Spleen (tissue), 11 donors: ENCODE results near the gene FCGBP. TPM values are rescaled to one million over a fixed set of nuclear protein-coding genes. Genes with fewer than 3 reads are reported as not detected.

Source experiments
- DNase-seq: peaks from one replicate; pipeline ENCODE4 v3.0.0-alpha.2; 2020
- H3K27ac ChIP-seq, 8 donors: fragments of 200-600 bp; sonication (generic) in 7 of 8; 1 replicate in 4 of 8; 2 replicates in 4 of 8; pipeline versions ENCODE4 v1.5.0 to v1.8.0; 2016 to 2021; ENCODE audit warnings: inconsistent platforms in 4 of 8, mild to moderate bottlenecking in 4 of 8, moderate library complexity in 1 of 8
- H3K27me3 ChIP-seq, 7 donors: fragments of 200-600 bp; sonication (generic) in 6 of 7; replicated peaks in 1 of 7; 1 replicate in 4 of 7; 2 replicates in 3 of 7; pipeline versions ENCODE4 v1.5.0 to v1.8.0; 2016 to 2021; ENCODE audit warnings: inconsistent platforms in 3 of 7, mild to moderate bottlenecking in 1 of 7
- H3K36me3 ChIP-seq, 6 donors: fragments of 200-600 bp; sonication (generic) in 5 of 6; 1 replicate in 4 of 6; 2 replicates in 2 of 6; pipeline versions ENCODE4 v1.5.0 to v1.8.0; 2016 to 2021; ENCODE audit warnings: inconsistent platforms in 2 of 6
- H3K4me1 ChIP-seq, 6 donors: fragments of 200-600 bp; sonication (generic) in 5 of 6; 1 replicate in 3 of 6; 2 replicates in 3 of 6; pipeline versions ENCODE4 v1.5.0 to v1.8.0; 2016 to 2021; ENCODE audit warnings: inconsistent platforms in 3 of 6
- H3K4me3 ChIP-seq, 8 donors: fragments of 200-600 bp; sonication (generic) in 7 of 8; 1 replicate in 4 of 8; 2 replicates in 4 of 8; pipeline versions ENCODE4 v1.5.0 to v1.8.0; 2016 to 2021; ENCODE audit warnings: inconsistent platforms in 4 of 8, mild to moderate bottlenecking in 4 of 8, moderate library complexity in 2 of 8
- H3K9me3 ChIP-seq, 8 donors: fragments of 200-600 bp; sonication (generic) in 7 of 8; 1 replicate in 4 of 8; 2 replicates in 4 of 8; pipeline versions ENCODE4 v1.5.0 to v1.8.0; 2016 to 2021; ENCODE audit warnings: inconsistent platforms in 4 of 8
- CTCF ChIP-seq, 11 experiments: fragments of 200-600 bp in 7 of 11; fragments of 450-650 bp in 4 of 11; sonication (generic) in 4 of 11; IDR thresholded peaks in 8 of 11; conservative IDR thresholded peaks in 3 of 11; 1 replicate in 7 of 11; 2 replicates in 4 of 11; pipeline versions ENCODE4 v1.4.0 to v1.8.0; 2016 to 2021; ENCODE audit warnings: antibody characterized with exemption in 11 of 11, inconsistent platforms in 4 of 11, mild to moderate bottlenecking in 1 of 11
- POLR2A ChIP-seq, 3 donors: fragments of 450-650 bp; IDR thresholded peaks; one replicate each; pipeline ENCODE4 v1.5.1; 2017; ENCODE audit warnings: antibody characterized with exemption in 3 of 3, mild to moderate bottlenecking in 1 of 3
- POLR2AphosphoS5 ChIP-seq, 3 donors: sonication (generic); formaldehyde crosslinking; IDR thresholded peaks; one replicate each; pipeline ENCODE4 v1.5.1; 2017; ENCODE audit warnings: antibody characterized with exemption in 3 of 3
- WGBS, 5 donors: extraction: QIAGEN DNeasy Blood & Tissue Kit in 3 of 5; methylation state at CpG; one replicate each; pipeline versions ENCODE4 v1.1.5 to v1.1.7; 2013 to 2018; 5-methylcytosine and 5-hydroxymethylcytosine counted together
- intact Hi-C: fragments of 100-400 bp; cut with DNase I; formaldehyde crosslinking; loops from one replicate; pipeline ENCODE4 v1.15.0; 2023; ENCODE audit warnings: low total_unique reads
- polyA plus RNA-seq, 3 donors: library from polyadenylated mRNA; stranded (reverse); fragments of 200-250 nt; gene quantifications; one replicate each; pipeline ENCODE4 v1.2.1, GENCODE V29; 2013
- total RNA-seq, 7 donors: library from RNA; depleted of rRNA in 3 of 7; stranded (reverse); fragments of >200 nt in 3 of 7; fragmentation: NEBNext Ultra II Directional in 4 of 7; extraction: Animal tissue kit (Norgen Biotek cat#: 25700) in 4 of 7; gene quantifications; one replicate each; pipeline versions ENCODE4 v1.1.0 to v1.2.1, GENCODE V29; 2016 to 2021
- donor health status: healthy with polysubstance abuse.
- donor health status: DM: no; HTN: no; CAD: no; lungs with moderate emphysema.
- donor health status: DM: no; HTN: no; CAD: no.
- donor health status: Bipolar disorder and iron deficiency.
- donor health status: healthy.
- donor health status: DM: no; HTN: no; CAD: no.
- donor health status: DM: yes; HTN: yes; CAD: no.

FCGBP gene
- total and polyA plus RNA-seq, 10 donors: 0.91 to 18.9 (median 6.9) TPM

- peaks cover 0 to 4% (median 2%) of the 10 kb centered on the region in 6 donors for H3K4me1 ChIP-seq
- H3K36me3 ChIP-seq: no peaks in the 10 kb centered on the region
- H3K27me3 ChIP-seq: peaks cover 0 to 25% (median 0%) of the 10 kb centered on the region in 7 donors
- 84 to 93% (median 91%) methylated on average over 3 of the region's 3 CpGs for WGBS, 5 donors
- no peak overlapping the region for H3K4me3 ChIP-seq
- no peaks in the 10 kb centered on the region for H3K9me3 ChIP-seq
- no peak overlapping the region for H3K27ac ChIP-seq
- no peak for DNase-seq
- intact Hi-C loops: no loop called here
- TF ChIP-seq POLR2AphosphoS5 (IDR thresholded peaks at IDR 0.05) (no peak), POLR2A (IDR thresholded peaks at IDR 0.05) (no peak), CTCF (IDR thresholded peaks at IDR 0.05 in 8 of 11, conservative IDR thresholded peaks at IDR 0.05 in 3 of 11) (no peak)
Measured at GRCh38 chr19:39929750-39930149, 4.7 kb downstream of the FCGBP start.

- 83 to 95% (median 86%) methylated on average over 3 of the region's 3 CpGs for WGBS, 5 donors
- no peaks in the 10 kb centered on the region for H3K4me1 ChIP-seq
- H3K27me3 ChIP-seq: peaks cover 0 to 12% (median 0%) of the 10 kb centered on the region in 7 donors
- H3K9me3 ChIP-seq: no peaks in the 10 kb centered on the region
- no peak overlapping the region for H3K4me3 ChIP-seq
- no peak overlapping the region for H3K27ac ChIP-seq
- DNase-seq: no peak
- intact Hi-C loops: no loop called here
- TF ChIP-seq POLR2AphosphoS5 (IDR thresholded peaks at IDR 0.05) (no peak), CTCF (IDR thresholded peaks at IDR 0.05 in 8 of 11, conservative IDR thresholded peaks at IDR 0.05 in 3 of 11) (no peak)
- H3K36me3 ChIP-seq: no peaks in the 10 kb centered on the region
Measured at GRCh38 chr19:39928357-39928725, 6.1 kb downstream of the FCGBP start.

GRCh38 chr19:39927524-39928356 is 6.7 kb downstream of the FCGBP start:
- no peak for DNase-seq
- Histone ChIP-seq H3K27ac (no peak overlapping the region), H3K36me3 (no peaks in the 10 kb centered on the region), H3K9me3 (no peaks in the 10 kb centered on the region), H3K27me3 (peaks cover 0 to 8% (median 0%) of the 10 kb centered on the region in 7 donors), H3K4me1 (no peaks in the 10 kb centered on the region), H3K4me3 (no peak overlapping the region)
- TF ChIP-seq CTCF (IDR thresholded peaks at IDR 0.05 in 8 of 11, conservative IDR thresholded peaks at IDR 0.05 in 3 of 11): no peak
- TF ChIP-seq POLR2AphosphoS5 (IDR thresholded peaks at IDR 0.05): no peak
- no peak for TF ChIP-seq POLR2A (IDR thresholded peaks at IDR 0.05)
- 87 to 95% (median 91%) methylated on average over 11 to 23 of the region's 23 CpGs for WGBS, 5 donors
- intact Hi-C loops: no loop called here

GRCh38 chr19:39927076-39927475 is 7.4 kb downstream of the FCGBP start:
- 88 to 95% (median 91%) methylated on average over 6 to 11 of the region's 11 CpGs for WGBS, 5 donors
- no peaks in the 10 kb centered on the region for H3K4me1 ChIP-seq
- DNase-seq: no peak
- intact Hi-C loops: no loop called here
- no peak overlapping the region for H3K4me3 ChIP-seq
- H3K9me3 ChIP-seq: no peaks in the 10 kb centered on the region
- no peak overlapping the region for H3K27ac ChIP-seq
- no peaks in the 10 kb centered on the region for H3K36me3 ChIP-seq
- H3K27me3 ChIP-seq: peaks cover 0 to 8% (median 0%) of the 10 kb centered on the region in 7 donors
- TF ChIP-seq CTCF (IDR thresholded peaks at IDR 0.05 in 8 of 11, conservative IDR thresholded peaks at IDR 0.05 in 3 of 11) (no peak), POLR2A (IDR thresholded peaks at IDR 0.05) (no peak), POLR2AphosphoS5 (IDR thresholded peaks at IDR 0.05) (no peak)
